SKM-1 treated with dmso at 0.1 percent for 144 hours (cell line): ENCODE measurements around the gene NUDT14.

Source experiments
- DNase-seq: peaks from one replicate; lab custom pipeline; 2025; ENCODE audit not compliant: unreplicated experiment; lab: John Stamatoyannopoulos, UW

Gene NUDT14

DNA sequence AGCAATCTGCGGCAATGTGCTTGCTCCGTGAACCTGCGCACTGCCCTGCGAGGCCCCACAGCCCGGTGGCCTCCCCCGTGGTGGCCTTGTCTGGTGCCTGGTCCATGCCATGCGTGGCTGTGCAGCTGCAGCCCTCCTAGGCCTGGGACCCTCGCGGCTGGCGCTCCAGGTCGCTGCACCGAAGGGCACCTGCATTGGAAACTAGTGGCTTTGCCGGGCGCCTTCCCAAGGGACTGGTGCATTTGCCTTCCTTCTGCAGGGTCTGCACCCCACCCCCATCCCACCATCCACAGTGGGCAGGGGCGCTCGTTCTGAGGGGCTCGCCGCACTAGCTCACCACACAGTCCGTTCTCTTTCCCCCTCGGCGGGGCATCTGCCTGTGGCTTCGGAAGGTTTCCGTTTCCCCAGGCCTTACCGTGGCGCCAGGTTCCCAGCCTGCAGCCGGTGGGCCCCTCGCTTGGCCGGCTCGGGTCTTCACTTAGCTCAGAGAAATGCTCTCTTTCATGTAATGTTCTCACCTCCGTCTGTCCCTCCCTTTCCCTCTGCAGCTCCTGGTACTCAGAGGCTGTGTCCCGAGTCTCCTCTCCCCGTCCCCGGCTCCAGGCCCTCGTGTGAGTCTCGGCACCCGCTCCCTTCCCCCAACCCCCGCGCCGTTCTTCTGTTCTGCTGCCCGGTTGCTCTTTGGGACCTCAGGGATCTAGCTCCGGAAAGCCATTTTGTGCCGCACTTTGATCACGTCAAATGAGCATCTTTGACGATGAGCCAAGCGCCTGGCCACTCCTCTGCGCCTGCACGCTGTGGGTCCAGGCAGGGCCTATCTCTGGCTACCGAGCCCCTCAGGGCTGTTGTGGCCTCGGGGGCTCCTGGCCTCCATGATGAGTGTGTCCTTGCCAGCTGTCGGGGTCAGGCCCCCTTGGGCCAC is 44.5 kb downstream of the NUDT14 start:
- DNase-seq, result no peak

DNA sequence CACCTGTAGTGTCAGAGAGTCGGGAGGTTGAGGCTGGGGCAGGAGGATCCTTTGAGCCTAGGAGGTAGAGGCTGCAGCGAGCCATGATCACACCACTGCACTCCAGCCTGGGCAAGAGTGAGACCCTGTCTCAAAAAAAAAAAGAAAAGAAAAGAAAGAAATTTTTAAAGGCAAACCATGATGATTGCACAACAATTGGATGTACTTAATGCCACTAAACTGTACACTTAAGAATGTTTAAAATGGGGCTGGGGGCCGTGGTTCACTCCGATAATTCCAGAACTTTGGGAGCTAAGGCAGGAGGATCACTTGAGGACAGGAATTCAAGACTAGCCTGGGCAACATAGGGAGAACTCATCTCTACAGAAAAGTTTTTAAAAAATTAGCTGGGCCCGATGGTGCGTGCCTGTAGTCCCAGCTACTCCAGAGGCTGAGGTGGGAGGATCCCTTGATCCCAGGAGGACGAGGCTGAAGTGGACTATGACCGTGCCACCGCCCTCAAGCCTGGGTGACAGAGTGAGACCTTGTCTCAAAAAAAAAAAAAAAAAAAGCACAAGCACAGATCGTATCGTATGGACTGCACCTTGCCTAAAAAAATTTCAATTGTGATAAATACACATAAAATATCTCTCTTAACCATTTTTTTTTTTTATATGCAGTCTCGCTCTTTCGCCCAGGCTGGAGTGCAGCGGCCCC is 45.3 kb downstream of the NUDT14 start:
- no peak for DNase-seq

DNA sequence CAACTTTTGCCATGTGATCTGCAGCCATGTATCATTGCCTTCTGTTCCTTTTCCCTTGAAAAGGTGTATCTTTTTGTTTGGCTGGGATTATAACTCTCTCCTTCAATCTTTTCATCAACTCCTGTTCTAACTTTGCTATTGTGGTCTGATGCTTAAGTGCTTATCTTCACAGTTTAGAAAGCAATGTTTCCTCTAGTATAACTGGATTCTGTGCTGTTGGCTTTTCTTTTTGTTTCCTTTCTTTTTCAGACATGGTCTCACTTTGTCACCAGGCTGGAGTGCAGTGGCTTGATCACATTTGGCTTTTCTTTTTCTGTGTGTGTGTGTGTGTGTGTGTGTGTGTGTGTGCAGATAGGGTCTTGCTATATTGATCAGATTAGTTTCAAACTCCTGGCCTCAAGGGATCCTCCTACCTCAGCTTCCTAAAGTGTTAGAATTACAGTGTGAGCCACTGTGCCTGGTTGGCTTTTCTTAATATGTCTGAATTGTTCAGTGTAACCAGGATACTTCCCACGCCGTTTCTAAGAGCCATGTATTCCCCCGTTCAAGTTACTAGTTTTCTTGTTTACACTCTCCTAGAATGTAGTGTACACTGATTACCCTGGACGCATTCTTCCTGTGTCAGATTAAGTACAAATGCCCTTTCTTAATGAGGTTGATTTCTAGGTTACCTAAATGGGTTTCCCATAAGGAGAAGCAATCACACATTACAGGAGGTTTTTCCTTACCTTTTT is 48.0 kb downstream of the NUDT14 start:
- no peak for DNase-seq

DNA sequence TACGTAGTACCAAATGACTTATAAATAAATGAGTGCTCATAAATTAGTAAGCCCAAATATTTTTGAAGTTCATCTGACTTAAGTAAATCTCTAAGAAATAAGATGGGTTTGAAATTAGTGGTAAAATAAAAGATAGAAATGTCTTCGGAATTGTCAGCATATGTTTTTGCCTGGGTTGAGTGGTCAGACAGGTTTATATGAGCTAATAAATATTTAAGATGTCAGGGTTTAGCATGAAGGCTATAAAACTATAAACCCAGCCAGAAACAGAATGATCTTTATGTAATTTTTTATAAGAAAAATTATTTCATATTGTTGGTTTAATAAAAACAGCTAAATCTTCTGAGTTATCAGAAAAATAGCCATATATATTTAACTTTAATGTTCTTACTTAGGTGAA is 49.9 kb downstream of the NUDT14 start:
- DNase-seq, result no peak

DNA sequence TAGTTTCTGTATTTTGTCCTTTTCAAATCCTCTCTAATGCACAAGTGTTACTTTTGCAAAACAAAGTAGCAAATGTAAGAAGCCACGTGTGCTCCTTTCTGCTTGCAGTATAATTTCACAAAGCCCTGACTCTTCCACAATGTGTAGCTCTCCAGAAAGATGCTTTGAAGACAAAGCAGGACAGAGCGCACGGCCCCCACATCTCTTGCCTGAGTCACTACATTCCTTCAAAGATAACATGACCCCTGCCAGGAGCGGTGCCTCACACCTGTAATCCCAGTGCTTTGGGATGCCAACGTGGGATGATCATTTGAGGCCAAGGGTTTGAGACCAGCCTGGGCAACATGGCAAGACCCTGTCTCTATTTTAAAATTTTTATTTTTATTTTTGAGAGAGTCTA is 53.1 kb downstream of the NUDT14 start:
- DNase-seq, result no peak

DNA sequence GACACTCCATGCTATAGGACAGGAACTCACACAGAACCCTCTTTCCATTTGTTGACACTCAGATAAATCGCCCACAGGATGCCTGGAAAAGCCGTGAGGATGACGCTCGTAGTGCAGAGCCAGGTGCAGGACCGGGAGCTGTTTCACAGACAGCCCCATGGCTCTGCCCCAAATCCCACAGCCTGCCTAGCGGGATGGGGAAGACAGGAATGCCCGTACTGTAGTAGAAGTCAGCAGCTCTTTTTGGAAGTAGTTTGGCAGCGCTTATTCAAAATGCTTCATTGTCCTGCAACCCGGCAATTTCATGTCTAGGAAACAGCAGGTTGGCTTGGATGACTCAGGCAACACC is 54.2 kb downstream of the NUDT14 start:
- no peak for DNase-seq

DNA sequence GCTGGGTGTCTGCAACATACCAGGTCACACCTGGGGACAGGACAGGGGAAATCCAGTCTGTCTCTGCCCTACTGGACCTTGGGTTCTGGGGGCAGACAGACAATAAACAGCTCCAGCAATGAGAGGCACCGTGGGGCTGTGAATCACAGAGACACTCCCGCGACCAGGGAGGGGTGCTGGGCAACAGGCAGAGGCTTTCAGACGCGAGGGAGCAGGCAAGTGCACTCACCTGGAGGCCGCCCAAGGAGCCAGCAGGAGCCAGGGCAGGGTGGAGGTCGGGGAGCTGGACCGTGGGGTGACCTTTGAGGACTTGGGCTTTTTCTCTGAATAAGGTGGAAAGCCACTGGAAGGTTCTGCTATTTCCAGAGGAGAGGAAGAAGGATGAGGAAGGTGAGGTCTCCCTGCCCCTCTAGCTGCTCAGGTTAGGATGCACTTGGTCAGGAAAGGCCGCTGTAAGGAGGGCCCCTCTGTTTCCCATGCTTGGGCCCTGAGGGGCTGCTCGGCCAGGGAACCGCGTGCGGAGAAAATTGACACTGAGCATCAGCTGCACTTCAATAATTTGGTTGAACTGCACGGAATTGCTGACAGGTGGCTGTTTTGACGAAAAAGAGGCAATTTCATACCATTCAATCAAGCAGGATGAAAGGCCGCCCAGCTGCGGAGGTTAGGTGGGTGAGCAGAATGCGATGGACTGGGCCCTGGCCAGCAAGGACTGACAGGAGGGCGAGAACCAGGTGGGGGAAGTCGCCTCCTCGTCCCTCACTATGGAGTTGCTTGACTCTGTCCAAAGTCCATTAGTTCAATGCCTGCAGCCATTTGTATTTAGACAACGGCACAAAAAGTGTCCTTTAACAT is 54.8 kb downstream of the NUDT14 start:
- DNase-seq, result no peak

DNA sequence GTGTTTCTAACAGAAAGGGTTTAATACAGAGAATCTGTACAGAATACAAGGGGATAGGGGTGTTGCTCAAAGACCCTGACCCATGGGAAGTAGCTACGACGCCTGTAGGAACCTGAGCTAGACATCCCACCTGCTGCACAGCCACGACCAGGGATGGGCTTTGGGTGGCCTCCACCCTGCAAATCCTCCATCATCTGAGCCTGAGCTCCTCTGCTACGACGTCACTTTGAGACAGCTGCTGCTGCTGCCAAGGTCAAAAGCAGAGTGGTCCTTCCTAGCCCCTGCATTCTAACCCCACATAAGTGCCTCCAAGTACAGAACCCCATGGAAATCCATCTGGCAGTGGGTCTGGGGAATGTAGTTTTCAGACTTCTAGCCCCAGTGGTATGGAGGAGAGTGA is 56.3 kb downstream of the NUDT14 start:
- no peak for DNase-seq

DNA sequence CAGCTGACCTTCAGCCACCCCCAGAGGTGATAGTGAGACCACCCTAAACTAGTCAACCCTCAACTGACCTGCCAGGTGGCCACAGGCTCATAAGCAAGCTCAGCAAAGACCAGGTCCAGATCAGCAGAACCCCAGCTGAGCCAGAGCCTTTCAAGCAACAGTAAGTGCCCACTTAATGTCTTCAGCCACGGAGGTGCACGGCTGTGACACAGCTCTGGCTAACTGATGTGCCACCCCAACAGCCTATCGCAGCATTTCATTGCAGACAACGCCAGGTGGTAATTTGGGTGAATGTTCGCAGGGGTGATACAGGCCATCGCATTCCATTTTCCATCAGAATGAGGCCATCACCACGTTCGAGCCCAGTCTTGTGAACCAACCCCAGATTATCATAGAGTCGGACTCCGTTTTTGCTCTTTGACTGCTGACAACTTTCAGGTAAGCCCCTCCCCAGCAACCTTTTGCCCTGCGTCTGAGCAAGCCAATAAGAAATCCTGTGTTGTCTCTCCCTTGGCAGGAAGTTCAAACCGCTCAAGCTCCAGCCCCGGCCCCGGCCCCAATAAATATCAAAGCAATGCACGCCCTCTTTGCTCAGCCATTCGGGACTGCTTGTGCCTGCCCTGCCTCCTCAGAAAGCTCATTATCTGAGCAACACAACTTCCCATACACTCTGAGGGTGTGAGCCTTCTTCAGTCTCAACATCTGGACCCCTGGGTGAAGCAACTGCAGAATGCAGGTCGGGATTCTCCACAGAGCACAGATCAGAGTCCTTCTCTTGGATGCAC is 56.9 kb downstream of the NUDT14 start:
- no peak for DNase-seq

DNA sequence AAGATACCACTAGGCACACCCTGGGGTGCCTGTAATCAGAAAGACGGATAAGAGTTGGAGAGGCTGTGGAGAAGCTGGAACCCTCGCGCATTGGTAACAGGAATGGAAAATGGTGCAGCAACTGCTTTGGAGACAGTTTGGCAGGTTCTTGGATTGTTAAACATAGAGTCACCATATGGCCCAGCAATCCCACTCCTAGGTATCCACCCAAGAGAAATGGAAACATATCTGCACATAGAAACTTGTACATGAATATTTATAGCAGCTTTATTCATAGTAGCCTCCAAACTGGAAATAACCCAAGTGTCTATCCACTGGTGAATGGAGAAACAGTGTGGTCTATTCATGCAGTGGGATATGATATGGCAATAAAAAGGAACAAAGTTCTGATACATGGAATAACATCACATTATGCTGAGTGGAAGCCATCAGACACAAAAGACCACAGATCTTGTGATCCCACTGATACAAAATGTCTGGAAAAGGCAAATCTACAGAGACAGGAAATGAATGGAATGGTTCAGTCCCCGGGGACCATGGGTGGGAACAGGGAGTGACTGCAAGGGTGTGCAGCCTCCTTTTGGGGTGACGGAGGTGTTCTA is 57.9 kb downstream of the NUDT14 start:
- no peak for DNase-seq
